ENCODE data around the gene PDGFB. TPM values are rescaled to one million over a fixed set of nuclear protein-coding genes. Genes with fewer than 3 reads are reported as not detected.

The PDGFB gene
- total and polyA plus RNA-seq, 9 donors = 3.9 to 10.7 (median 5.5) TPM

GRCh38 chr22:39273950-39274887 lies 29.4 kb upstream of the PDGFB start:
- no peak for DNase-seq
- no peaks in the 10 kb centered on the region for H3K4me1 ChIP-seq (ENCODE audit: insufficient read depth)
- TF ChIP-seq EP300 (IDR thresholded peaks at IDR 0.05) (no peak), POLR2A (IDR thresholded peaks at IDR 0.05) (no peak), CTCF (IDR thresholded peaks at IDR 0.05) (no peak)
- no peaks in the 10 kb centered on the region for H3K36me3 ChIP-seq
- H3K4me3 ChIP-seq = no peak overlapping the region
- no peaks in the 10 kb centered on the region for H3K27me3 ChIP-seq
- H3K27ac ChIP-seq = no peak overlapping the region
- no peaks in the 10 kb centered on the region for H3K9me3 ChIP-seq
- WGBS, 3 donors = 78 to 82% (median 80%) methylated on average over 17 of the region's 17 CpGs
- intact Hi-C loops (cut with DNase I) = no loop called here

GRCh38 chr22:39270792-39271191 lies 26.0 kb upstream of the PDGFB start:
- no peak overlapping the region for H3K27ac ChIP-seq
- 87 to 95% (median 92%) methylated on average over 9 of the region's 9 CpGs for WGBS, 3 donors
- H3K9me3 ChIP-seq = no peaks in the 10 kb centered on the region
- TF ChIP-seq EP300 (IDR thresholded peaks at IDR 0.05) (no peak), CTCF (IDR thresholded peaks at IDR 0.05) (no peak), POLR2A (IDR thresholded peaks at IDR 0.05) (no peak)
- no peak for DNase-seq
- H3K4me1 ChIP-seq (ENCODE audit: insufficient read depth) = no peaks in the 10 kb centered on the region
- no peaks in the 10 kb centered on the region for H3K27me3 ChIP-seq
- H3K4me3 ChIP-seq = no peak overlapping the region
- intact Hi-C loops (cut with DNase I) = no loop called here
- no peaks in the 10 kb centered on the region for H3K36me3 ChIP-seq

GRCh38 chr22:39270280-39270679 lies 25.5 kb upstream of the PDGFB start:
- Histone ChIP-seq H3K4me1 (ENCODE audit: insufficient read depth) (no peaks in the 10 kb centered on the region), H3K27ac (no peak overlapping the region), H3K27me3 (no peaks in the 10 kb centered on the region), H3K9me3 (no peaks in the 10 kb centered on the region), H3K36me3 (no peaks in the 10 kb centered on the region), H3K4me3 (no peak overlapping the region)
- no peak for DNase-seq
- no peak for TF ChIP-seq CTCF (IDR thresholded peaks at IDR 0.05)
- TF ChIP-seq POLR2A (IDR thresholded peaks at IDR 0.05) = no peak
- no peak for TF ChIP-seq EP300 (IDR thresholded peaks at IDR 0.05)
- WGBS, 3 donors = 77 to 88% (median 78%) methylated on average over 5 of the region's 5 CpGs
- intact Hi-C loops (cut with DNase I) = no loop called here

GRCh38 chr22:39269095-39269790 lies 24.5 kb upstream of the PDGFB start:
- DNase-seq = no peak
- WGBS, 3 donors = 74 to 79% (median 76%) methylated on average over 11 of the region's 11 CpGs
- H3K27ac ChIP-seq = no peak overlapping the region
- no peaks in the 10 kb centered on the region for H3K27me3 ChIP-seq
- no peaks in the 10 kb centered on the region for H3K4me1 ChIP-seq (ENCODE audit: insufficient read depth)
- H3K4me3 ChIP-seq = no peak overlapping the region
- intact Hi-C loops (cut with DNase I) = no loop called here
- no peaks in the 10 kb centered on the region for H3K36me3 ChIP-seq
- no peak for TF ChIP-seq POLR2A (IDR thresholded peaks at IDR 0.05)
- no peak for TF ChIP-seq CTCF (IDR thresholded peaks at IDR 0.05)
- no peak for TF ChIP-seq EP300 (IDR thresholded peaks at IDR 0.05)
- no peaks in the 10 kb centered on the region for H3K9me3 ChIP-seq

All from ovary (tissue), 9 donors.